Uterus (tissue), 4 donors: ENCODE results near the gene RIT2. TPM values are rescaled to one million over a fixed set of nuclear protein-coding genes. Genes with fewer than 3 reads are reported as not detected.

Source experiments
- DNase-seq, 2 donors: peaks; one replicate each; pipeline ENCODE4 v3.0.0-alpha.2; 2019 to 2020
- H3K27ac ChIP-seq, 2 donors: fragments of 200-600 bp; sonication (generic); 1 replicate in 1 of 2; 2 replicates in 1 of 2; pipeline ENCODE4 v1.5.1; 2016 to 2018
- H3K27me3 ChIP-seq, 2 donors: fragments of 200-600 bp; sonication (generic); one replicate each; pipeline ENCODE4 v1.5.1; 2018 to 2019; ENCODE audit warnings: control low read depth in 1 of 2
- H3K36me3 ChIP-seq, 2 donors: fragments of 200-600 bp; sonication (generic); one replicate each; pipeline ENCODE4 v1.5.1; 2019; ENCODE audit warnings: control low read depth in 1 of 2
- H3K4me1 ChIP-seq, 2 donors: fragments of 200-600 bp; sonication (generic); one replicate each; pipeline ENCODE4 v1.5.1; 2018 to 2019; ENCODE audit warnings: control low read depth in 1 of 2
- H3K4me3 ChIP-seq, 2 donors: fragments of 200-600 bp; sonication (generic); 1 replicate in 1 of 2; 2 replicates in 1 of 2; pipeline ENCODE4 v1.5.1; 2018 to 2019; ENCODE audit warnings: mild to moderate bottlenecking in 1 of 2
- H3K9me3 ChIP-seq, 2 donors: fragments of 200-600 bp; sonication (generic); one replicate each; pipeline ENCODE4 v1.5.1; 2019; ENCODE audit warnings: control low read depth in 1 of 2
- POLR2A ChIP-seq, 2 donors: fragments of 450-650 bp; IDR thresholded peaks; one replicate each; pipeline ENCODE4 v1.6.1; 2016; ENCODE audit warnings: antibody characterized with exemption in 2 of 2, mild to moderate bottlenecking in 1 of 2, moderate library complexity in 1 of 2
- intact Hi-C: fragments of 100-400 bp; cut with DNase I; formaldehyde crosslinking; loops from one replicate; pipeline ENCODE4 v1.15.1; 2023; ENCODE audit warnings: low total_unique reads
- total RNA-seq, 4 donors: library from RNA; depleted of rRNA in 3 of 4; stranded (reverse); fragments of >200 nt in 3 of 4; gene quantifications; one replicate each; pipeline versions ENCODE4 v1.1.0 to v1.2.4, GENCODE V29; 2014 to 2023
- TF ChIP-seq, protein P1 (sequence below), 4 experiments: fragments of 200-600 bp in 2 of 4; fragments of 450-650 bp in 2 of 4; sonication (generic) in 2 of 4; IDR thresholded peaks; one replicate each; pipeline ENCODE4 v1.5.1; 2016 to 2019; ENCODE audit warnings: antibody characterized with exemption in 4 of 4, mild to moderate bottlenecking in 2 of 4, moderate library complexity in 1 of 4
- donor health status: DM: yes; HTN: yes; CAD: no.

The RIT2 gene
- total RNA-seq, 4 donors from 2014 or later, result not detected

DNA sequence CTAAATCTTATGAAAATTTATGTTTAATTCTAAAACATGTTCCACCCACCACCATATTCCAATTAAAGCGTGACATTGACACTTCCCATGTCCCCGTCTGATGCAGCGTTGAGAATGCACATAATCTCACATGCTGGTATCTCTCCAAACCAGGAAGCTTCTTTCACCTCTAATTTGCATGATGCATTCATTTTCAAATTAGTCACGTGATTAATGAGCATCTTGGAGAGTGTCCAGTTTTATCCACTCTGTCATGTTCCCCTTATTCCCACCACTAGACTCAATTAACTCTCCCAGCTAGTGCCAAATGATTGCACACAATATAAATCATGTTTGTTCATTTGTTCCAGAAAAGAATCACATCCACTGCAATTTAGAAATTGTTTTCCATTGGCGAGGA is 105.8 kb downstream of the RIT2 start:
- H3K27ac ChIP-seq, result no peak overlapping the region
- no peaks in the 10 kb centered on the region for H3K36me3 ChIP-seq
- H3K9me3 ChIP-seq, result no peaks in the 10 kb centered on the region
- H3K4me3 ChIP-seq, result no peak overlapping the region
- DNase-seq, result no peak
- H3K27me3 ChIP-seq, result no peaks in the 10 kb centered on the region
- H3K4me1 ChIP-seq, result no peaks in the 10 kb centered on the region
- intact Hi-C loops, result no loop called here
- no peak for TF ChIP-seq POLR2A (IDR thresholded peaks at IDR 0.05)
- TF ChIP-seq, protein P1, sequence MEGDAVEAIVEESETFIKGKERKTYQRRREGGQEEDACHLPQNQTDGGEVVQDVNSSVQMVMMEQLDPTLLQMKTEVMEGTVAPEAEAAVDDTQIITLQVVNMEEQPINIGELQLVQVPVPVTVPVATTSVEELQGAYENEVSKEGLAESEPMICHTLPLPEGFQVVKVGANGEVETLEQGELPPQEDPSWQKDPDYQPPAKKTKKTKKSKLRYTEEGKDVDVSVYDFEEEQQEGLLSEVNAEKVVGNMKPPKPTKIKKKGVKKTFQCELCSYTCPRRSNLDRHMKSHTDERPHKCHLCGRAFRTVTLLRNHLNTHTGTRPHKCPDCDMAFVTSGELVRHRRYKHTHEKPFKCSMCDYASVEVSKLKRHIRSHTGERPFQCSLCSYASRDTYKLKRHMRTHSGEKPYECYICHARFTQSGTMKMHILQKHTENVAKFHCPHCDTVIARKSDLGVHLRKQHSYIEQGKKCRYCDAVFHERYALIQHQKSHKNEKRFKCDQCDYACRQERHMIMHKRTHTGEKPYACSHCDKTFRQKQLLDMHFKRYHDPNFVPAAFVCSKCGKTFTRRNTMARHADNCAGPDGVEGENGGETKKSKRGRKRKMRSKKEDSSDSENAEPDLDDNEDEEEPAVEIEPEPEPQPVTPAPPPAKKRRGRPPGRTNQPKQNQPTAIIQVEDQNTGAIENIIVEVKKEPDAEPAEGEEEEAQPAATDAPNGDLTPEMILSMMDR (IDR thresholded peaks at IDR 0.05), result no peak

DNA sequence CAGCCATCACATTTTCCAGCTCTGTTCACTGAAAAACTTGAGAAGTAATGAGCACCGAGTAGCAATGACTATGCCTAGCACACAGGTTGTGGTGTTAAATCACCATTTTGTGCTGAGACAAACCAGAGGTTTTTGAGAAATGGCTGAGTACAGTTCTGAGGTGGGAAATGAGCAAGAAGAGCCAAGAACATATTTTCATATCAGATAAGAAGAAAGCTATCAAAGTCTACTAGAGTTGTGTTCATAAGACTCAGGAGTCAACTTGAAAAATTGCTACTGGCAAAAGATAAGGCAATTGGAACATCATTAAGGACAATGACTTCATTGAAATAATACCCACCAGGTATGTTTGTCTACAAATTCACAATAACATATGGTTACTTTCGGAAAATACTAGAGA is 108.1 kb downstream of the RIT2 start:
- Histone ChIP-seq H3K4me3 (no peak overlapping the region), H3K27me3 (no peaks in the 10 kb centered on the region), H3K36me3 (no peaks in the 10 kb centered on the region), H3K4me1 (no peaks in the 10 kb centered on the region), H3K9me3 (no peaks in the 10 kb centered on the region), H3K27ac (no peak overlapping the region)
- intact Hi-C loops, result no loop called here
- no peak for DNase-seq
- no peak for TF ChIP-seq POLR2A (IDR thresholded peaks at IDR 0.05)
- TF ChIP-seq, protein P1 (IDR thresholded peaks at IDR 0.05), result no peak

DNA sequence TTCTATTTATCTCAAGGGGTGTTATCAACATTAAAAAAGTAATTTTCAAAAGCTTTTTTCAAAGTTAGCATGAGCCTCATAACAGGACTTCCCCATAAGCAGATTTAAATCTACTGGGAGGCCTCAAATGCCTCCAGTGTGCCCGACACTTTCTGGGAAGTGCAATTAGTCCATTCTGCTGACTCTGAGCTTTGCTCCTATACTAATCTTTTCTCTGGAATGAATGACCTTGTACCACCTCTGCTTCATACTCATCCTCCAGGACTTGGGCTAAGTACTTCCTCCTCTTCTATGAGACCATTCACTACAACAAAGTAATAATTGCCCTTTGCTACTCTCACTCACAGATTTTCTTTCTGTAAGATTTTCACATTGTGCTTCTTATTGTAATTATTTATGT is 111.1 kb downstream of the RIT2 start:
- TF ChIP-seq, protein P1 (IDR thresholded peaks at IDR 0.05), result no peak
- TF ChIP-seq POLR2A (IDR thresholded peaks at IDR 0.05), result no peak
- no peak for DNase-seq
- H3K27me3 ChIP-seq, result no peaks in the 10 kb centered on the region
- no peak overlapping the region for H3K4me3 ChIP-seq
- intact Hi-C loops, result no loop called here
- no peak overlapping the region for H3K27ac ChIP-seq
- no peaks in the 10 kb centered on the region for H3K4me1 ChIP-seq
- no peaks in the 10 kb centered on the region for H3K36me3 ChIP-seq
- H3K9me3 ChIP-seq, result no peaks in the 10 kb centered on the region

DNA sequence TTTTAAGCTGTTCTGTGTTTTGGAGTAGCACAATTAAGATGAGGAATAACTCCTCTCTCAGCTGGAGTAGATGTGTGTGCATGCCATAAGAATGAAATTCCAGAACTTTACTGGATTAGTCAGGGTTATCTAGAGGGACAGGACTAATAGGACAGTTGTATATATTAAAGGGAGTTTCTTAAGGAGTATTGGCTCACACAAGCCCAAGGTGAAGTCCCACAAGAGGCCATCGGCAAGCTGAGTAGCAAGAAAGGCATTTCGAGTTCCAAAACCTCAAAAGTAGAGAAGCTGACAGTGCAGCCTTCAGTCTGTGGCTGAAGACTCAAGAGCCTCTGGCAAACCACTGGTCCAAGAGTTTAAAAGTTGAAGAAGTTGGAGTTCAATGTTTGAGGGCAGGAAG is 113.7 kb downstream of the RIT2 start:
- TF ChIP-seq POLR2A (IDR thresholded peaks at IDR 0.05), result no peak
- TF ChIP-seq, protein P1 (IDR thresholded peaks at IDR 0.05), result no peak
- Histone ChIP-seq H3K4me1 (no peaks in the 10 kb centered on the region), H3K9me3 (no peaks in the 10 kb centered on the region), H3K27ac (no peak overlapping the region), H3K27me3 (no peaks in the 10 kb centered on the region), H3K4me3 (no peak overlapping the region), H3K36me3 (no peaks in the 10 kb centered on the region)
- intact Hi-C loops, result no loop called here
- no peak for DNase-seq

DNA sequence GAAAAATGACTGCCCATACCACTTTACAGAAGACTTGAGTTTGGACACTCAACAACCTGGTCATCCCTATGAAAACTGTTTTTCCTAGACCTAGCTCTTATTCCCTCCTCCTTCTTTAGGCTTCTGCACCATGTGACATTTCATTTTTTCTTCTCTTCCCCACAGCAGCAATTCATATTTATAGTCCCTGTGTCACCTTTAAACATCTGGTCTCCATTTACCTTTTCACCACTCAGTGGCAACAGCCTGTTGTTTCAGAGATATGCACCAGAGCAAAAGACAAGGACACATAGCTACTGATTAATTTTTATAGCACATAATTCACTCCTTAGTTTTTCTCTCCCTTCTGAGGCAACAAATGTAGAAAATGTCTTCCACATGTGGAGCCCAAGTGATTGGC is 118.7 kb downstream of the RIT2 start:
- Histone ChIP-seq H3K36me3 (no peaks in the 10 kb centered on the region), H3K4me1 (no peaks in the 10 kb centered on the region), H3K27ac (no peak overlapping the region), H3K27me3 (no peaks in the 10 kb centered on the region), H3K9me3 (no peaks in the 10 kb centered on the region), H3K4me3 (no peak overlapping the region)
- no peak for DNase-seq
- no peak for TF ChIP-seq POLR2A (IDR thresholded peaks at IDR 0.05)
- TF ChIP-seq, protein P1 (IDR thresholded peaks at IDR 0.05), result no peak
- intact Hi-C loops, result no loop called here
